Activated CD8-positive, alpha-beta memory T cell treated with anti-CD3 and anti-CD28 coated beads, Interleukin-2, amount 50 U/mL, for 24 hours (primary cell): ENCODE data around the gene HCN3.
"Not testable (repeated sequence)": the region's sequence is repeated elsewhere in the genome, so short reads cannot be mapped to it uniquely, and the experiment has no call there.

Source experiments
- DNase-seq: peaks from one replicate; pipeline ENCODE4 v3.0.0-alpha.2; 2020; ENCODE audit errors: extremely low read depth

HCN3 gene

DNA sequence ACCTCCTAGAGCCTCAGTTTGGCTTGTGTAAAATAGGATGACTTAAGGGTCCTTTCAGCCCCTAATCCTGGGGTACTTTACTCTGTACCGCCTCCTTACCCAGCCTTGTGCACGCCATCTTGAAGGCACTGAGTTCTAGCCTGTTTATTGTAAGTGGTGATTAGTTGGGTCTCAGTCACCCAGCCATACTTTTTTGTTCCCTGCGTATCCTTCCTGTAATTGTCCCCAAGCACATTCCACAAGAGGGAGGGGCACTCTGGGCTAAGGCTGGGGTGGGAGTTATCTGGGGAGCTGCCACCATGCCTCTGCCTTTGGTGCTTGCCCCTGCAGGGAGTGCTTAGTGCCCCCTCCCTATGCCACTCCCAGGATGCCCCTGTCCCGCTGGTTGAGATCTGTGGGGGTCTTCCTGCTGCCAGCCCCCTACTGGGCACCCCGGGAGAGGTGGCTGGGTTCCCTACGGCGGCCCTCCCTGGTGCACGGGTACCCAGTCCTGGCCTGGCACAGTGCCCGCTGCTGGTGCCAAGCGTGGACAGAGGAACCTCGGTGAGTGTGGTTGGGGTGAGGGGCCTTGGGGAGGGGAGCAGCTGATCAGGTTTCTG is 32.3 kb downstream of the HCN3 start:
- no peak for DNase-seq

GRCh38 chr1:155313261-155313660 is 36.0 kb downstream of the HCN3 start:
- no peak for DNase-seq

- DNase-seq = no peak
These were observed 39.7 kb downstream of the HCN3 start for GRCh38 chr1:155316922-155317321.

DNA sequence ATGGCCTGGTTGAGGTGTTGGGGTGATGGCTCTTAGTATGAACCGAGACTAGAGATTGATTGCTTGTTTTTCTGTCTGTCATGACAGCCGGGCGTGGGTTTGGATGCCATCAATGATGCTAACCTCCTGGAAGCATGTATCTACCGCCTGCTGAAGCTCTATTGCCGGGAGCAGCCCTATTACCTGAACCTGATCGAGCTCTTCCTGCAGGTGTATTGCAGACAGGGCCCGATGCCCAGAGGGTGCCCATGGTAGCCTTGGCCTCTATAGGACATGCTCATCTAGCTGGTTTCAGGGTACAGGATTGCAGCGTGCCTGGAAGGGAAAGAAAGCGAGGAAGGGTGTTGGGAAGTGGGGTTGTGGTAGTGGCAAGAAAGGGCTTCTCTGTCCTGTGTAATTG is 40.8 kb downstream of the HCN3 start:
- DNase-seq = no peak

GRCh38 chr1:155319536-155319935 is 42.3 kb downstream of the HCN3 start:
- DNase-seq = no peak

- DNase-seq = no peak
These were observed 43.0 kb downstream of the HCN3 start for GRCh38 chr1:155320252-155320651.

DNA sequence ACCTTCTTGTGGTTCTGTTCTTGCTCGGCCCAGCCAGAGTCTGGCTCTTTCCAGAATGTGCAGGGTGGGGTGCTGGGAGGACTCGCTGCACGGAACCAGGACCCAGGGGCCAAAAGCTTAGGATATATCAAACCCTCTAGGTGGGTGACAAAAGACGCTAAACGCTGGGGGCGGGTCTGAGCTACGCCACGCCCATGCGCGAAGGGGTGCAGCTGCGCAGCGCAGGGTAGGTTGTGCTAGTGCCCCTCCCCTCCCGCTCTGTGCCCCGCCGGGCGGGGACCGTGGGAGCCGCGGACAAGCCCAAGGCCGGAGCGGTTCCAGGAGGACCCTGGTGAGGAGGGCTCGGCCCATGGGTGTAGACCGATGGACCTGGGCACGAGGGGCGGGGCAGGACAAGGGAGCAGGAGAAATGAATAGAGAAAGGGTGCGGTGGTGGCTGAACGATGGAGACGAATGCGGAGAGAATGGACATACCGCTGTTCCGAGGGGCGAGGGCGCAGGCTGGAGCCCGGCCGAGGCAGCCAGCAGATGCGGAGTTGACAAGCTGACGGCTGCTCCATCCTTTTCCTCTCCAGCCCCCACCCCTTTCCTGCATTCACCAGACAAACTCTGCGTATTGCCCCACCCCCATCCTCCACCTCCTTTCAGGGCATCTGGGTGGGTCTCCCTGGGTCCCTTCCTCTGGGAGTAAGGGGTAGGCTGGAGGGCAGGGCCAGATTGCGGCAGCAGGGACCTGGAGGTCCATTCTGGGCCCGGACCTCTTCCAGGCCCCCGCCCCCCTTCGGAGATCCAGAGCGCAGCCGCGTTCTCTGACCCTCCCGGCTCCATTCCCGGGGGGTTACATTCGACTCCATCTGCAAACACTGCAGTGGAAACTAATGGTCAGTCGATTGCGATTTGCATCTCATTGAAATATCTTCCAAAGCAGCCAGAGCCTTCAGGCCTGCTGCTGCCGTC is 43.7 kb downstream of the HCN3 start, which contains the start of gene RUSC1:
Gene RUSC1, plus strand, starts transcription at position 234 of the 957 bp plus-strand sequence. CDS start 880 bp downstream, outside the sequence.
- peak; percentile 40 for DNase-seq

- DNase-seq = no peak
These were observed 44.6 kb downstream of the HCN3 start for GRCh38 chr1:155321639-155322503.

GRCh38 chr1:155322571-155322952 is 45.3 kb downstream of the HCN3 start:
- DNase-seq = no peak

DNA sequence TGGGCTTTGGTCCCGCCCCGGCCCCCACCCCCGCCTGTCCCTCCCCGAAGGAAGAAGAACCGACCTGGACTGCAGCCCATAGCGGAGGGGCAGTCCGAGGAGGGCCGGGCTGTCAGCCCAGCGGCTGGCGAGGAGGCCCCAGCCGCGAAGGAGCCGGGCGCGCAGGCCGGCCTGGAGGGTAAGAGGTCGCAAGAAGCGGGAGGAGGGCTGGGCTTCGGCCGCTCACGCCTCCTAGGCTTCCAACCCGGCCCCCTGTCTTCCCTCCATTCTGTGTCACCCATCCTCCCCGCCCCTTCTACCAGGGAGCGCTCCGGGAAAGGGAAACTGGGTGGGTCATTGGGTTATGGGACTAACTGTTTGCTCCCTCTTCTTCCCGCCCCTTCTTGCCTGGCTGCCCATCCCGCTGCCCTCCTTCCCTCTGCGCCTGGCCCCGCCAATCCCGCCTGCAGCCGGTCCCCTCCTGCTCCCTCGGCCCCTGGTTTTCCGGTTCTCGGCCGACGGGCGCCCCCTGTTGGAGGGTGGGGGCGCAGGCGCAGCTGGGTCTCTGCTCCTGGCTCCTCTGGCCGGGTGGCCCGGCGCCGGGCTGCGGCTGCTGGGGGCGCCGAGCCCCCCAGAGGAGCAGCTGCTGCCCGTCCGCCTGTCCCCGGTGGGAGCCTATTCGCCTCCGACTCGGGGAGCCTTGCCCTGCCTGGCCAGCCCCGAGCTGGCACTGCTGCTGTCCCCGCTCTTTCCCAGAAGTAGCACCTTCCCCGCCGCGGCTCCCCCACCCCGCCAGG is 45.9 kb downstream of the HCN3 start:
- DNase-seq = peak; percentile 61

DNA sequence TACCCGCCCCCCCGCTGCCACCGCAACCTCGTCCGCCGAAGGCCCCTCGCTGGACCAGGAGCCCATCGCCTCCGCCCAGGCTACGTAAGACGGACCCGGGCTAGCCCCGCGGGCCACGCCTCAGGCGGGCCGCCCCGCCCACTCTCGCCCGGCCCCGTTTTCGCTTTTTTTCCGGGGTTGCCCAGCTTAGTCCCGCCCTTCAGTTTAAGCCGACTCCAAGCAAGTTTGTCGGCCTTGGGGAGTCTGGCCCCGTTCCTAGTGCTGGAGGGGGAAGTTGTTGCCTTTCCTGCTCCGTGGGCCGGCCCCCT is 46.4 kb downstream of the HCN3 start:
- peak; percentile 56 for DNase-seq

- peak; percentile 79 for DNase-seq
These were observed 46.9 kb downstream of the HCN3 start for GRCh38 chr1:155324037-155324716.

DNA sequence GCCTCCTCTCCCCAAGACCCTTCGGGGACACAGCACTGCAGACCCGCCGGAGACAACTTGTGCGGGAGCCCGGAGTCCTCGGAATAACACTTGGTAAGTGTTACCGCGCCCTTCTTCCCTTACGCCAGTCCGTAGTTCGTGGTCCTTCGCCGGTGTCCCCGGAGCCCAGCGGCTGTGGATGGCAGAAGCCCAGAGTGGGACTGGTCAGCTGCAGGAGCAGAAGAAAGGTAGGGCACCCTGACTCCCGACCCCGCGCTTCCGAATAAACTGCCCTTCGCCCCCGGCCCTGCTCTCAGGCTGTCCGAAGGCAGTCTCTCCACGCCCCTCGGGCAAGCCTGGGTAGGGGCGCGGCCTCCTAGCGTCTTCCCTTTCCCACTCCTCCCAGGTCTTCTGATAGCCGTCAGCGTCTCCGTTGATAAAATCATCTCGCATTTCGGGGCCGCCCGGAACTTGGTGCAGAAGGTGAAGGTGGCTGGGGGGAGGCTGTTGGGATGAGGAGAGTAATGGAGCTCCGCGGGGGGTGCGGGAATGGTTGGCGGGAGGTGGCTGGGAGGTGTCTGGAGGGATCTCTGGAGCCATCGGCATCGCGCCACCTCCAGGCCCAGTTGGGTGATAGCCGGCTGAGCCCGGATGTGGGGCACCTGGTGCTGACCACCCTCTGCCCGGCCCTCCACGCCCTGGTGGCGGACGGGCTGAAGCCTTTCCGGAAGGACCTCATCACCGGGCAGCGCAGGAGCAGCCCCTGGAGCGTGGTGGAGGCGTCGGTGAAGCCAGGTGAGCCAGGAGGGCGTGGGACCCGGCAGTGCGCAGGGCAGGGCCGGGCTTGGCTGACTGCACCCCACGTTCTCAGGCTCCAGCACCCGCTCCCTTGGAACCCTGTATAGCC is 47.7 kb downstream of the HCN3 start:
- no peak for DNase-seq

GRCh38 chr1:155325603-155325893 is 48.3 kb downstream of the HCN3 start:
- DNase-seq = no peak

DNA sequence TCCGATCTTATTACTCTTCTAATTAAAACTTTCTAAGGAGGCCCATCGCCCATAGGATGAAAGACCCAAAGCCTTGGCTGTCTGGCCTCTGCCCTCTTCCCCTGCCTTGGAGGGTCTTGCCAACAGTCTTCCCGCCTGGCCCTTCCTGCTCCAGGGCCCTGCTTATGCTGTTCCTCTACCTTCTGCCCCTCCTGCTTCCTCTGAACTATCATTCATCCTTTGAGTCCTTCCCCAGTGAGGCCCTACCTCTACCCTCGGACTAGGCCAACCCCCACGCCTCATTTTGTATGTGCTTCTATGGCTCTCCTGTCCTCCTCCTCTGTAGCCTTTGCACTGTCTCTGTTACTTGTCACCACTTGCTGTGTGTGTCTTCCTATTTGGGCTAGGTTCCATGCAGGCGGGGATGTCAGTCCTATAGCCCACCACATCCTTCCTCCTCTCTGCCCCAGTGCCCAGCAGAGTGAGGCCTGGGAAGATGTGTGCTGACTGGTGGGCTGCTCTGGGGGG is 48.8 kb downstream of the HCN3 start:
- no peak for DNase-seq

- DNase-seq = no peak
These were observed 49.4 kb downstream of the HCN3 start for GRCh38 chr1:155326631-155327037.

DNA sequence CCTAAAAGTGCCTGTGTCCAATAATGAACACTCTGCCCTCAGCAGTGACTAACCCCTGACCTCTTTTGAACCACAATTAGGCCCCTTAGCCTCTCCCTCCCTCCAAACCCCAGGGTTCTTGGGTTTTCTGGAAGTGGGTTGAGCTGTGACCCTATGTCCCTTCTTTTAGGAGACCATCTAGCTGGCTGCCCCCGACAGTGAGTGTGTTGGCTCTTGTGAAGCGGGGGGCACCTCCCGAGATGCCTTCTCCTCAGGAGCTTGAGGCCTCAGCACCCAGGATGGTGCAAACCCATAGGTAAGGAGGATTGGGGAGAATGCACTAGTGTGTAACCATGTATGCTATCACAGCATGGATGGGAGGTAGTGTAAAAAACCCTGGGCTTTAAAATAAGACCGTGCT is 50.7 kb downstream of the HCN3 start:
- no peak for DNase-seq

GRCh38 chr1:155328856-155329255 is 51.6 kb downstream of the HCN3 start:
- not testable (repeated sequence) for DNase-seq

GRCh38 chr1:155329980-155330598 is 52.8 kb downstream of the HCN3 start:
- DNase-seq = no peak
